GM21528 (cell line): ENCODE measurements around the gene BRDT.
"Not testable (repeated sequence)": the region's sequence is repeated elsewhere in the genome, so short reads cannot be mapped to it uniquely, and the experiment has no call there.

Experiments
- ATAC-seq: cut with Tn5 transposase; IDR thresholded peaks from one replicate; pipeline ENCODE4 v1.9.1; 2021; ENCODE audit warnings: mild to moderate bottlenecking, moderate library complexity; ENCODE audit not compliant: unreplicated experiment, low FRiP score

The BRDT gene

GRCh38 chr1:91981996-91982609, 32.9 kb downstream of the BRDT start:
- no peak for ATAC-seq

DNA sequence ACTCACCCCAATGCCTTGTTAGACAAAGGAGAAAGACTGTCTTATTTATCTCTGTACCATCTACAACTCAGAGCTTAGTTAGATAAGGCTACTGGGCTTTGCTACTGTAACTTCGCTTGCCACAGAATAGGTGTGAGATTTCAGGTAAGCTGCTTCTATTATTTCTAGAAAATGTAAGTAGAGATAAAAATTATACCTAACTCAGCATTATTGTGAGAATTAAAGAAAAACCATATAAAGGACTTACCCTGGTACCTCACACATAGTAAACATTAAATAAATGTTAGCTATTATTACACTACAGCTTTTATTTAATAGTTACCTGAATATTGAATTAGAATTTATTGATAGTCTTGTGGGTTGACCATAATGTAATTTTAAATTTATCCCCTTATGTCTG, 44.1 kb downstream of the BRDT start:
- no peak for ATAC-seq

GRCh38 chr1:91997607-91998195, 48.5 kb downstream of the BRDT start:
- no peak for ATAC-seq

DNA sequence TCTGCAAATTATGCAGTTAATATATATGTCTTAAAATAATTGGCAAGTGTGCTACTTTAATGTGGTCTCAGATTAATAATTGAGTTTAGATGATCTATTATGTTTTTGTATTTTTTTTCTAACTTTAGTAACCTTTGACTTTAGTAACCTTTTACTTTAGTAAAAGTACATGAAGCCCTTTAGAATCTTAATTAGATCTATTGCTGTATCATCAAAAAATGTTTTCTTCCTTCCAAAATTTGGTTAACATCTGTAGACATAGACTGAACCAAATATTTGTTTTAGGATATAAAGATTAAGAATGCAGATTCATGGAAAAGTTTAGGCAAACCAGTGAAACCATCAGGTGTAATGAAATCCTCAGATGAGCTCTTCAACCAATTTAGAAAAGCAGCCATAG, 54.9 kb downstream of the BRDT start:
- ATAC-seq = no peak

- no peak for ATAC-seq
Observed at GRCh38 chr1:92013923-92014322, 64.7 kb downstream of the BRDT start.

DNA sequence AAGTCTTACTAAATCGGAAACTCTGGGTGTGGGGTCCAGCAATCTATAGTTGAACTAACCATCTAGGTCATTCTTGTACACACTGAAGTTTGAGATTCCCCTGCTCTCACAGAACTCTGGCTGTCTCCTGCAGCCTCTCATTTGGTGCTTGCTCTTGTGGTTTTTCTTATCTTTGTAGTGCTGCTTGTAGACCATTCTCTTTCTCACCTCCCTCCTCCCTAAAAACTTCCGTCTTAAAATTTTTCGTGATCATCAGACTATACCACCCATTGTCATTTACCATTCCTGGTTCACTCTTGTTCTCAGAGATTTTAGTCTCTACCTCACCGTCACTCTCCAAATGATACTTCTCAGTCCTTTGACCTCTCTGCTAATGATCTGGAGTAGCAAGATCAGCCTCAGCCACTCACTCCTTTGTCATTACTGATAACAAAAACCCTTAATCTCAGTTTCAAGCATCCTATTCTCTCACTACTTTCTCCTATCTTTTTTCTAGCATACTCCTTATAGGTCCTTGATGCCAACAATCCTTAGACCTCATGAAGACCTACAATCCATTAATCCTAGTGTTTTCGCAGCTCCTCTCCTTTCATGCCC, 67.6 kb downstream of the BRDT start:
- no peak for ATAC-seq

GRCh38 chr1:92017656-92018055, 68.5 kb downstream of the BRDT start:
- ATAC-seq = no peak

DNA sequence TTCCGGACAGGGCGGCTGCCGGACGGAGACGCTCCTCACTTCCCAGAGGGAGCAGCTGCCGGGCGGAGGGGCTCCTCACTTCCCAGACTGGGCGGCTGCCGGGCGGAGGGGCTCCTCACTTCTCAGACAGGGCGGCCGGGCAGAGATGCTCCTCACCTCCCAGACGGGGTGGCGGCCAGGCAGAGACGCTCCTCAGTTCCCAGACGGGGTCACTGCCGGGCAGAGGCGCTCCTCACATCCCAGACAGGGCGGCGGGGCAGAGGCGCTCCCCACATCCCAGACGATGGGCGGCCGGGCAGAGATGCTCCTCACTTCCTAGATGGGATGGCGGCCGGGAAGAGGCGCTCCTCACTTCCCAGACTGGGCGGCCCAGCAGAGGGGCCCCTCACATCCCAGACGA, 76.8 kb downstream of the BRDT start:
- not testable (repeated sequence) for ATAC-seq

DNA sequence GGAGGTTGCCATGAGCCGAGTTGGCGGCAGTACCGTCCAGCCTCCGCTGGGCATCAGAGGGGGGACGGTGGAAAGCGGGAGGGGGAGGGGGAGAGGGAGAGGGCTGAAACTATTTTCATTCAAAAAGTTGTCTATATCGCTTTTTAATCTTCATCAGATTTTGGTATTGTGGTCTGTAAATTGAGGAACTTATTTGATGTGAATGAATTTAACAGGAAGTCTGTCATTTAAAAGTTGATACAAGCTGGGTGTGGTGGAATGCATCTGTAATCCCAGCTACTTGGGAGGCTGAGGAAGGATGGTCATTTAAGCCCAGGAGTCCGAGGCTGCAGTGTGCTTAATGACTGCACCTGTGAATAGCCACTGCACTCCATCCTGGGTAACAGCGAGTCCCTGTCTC, 77.6 kb downstream of the BRDT start:
- ATAC-seq = no peak

DNA sequence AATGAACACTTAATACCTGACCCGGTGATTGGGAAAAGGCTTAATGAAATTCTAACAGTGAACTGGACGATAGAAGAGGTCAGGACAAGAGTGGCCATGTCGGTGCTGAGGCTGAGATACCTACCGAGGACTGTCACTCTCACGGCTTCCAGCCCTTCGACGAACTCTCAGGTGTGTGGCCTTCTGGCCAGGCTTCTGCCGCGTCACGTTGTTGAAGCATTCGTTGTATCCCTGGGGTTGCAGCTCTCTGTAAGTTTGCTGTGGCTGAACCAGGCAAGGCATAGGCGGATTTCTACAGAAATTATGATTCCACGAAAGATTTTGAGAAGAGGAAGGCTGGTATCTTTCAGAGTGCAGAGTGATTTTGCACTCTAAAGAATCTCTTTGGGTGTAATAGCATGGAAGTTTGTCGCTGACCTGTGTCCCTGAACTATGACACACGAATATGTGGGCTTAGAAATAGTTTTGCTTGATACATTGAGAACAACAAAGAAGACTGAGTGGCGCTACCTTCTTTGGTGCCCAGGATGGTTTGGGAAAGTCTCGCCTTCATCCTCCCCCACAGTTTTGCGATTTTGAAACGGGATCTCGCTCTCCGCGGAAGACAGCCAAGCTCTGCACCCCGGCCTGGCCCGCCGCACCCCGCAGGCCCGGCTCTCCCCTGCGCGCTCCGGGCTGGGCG, 80.2 kb downstream of the BRDT start:
- no peak for ATAC-seq

GRCh38 chr1:92030656-92031107, 81.5 kb downstream of the BRDT start:
- ATAC-seq = no peak

GRCh38 chr1:92031281-92032110, 82.3 kb downstream of the BRDT start:
- ATAC-seq = no peak

GRCh38 chr1:92037400-92037799, 88.2 kb downstream of the BRDT start:
- no peak for ATAC-seq

GRCh38 chr1:92038695-92039346, 89.6 kb downstream of the BRDT start:
- no peak for ATAC-seq

DNA sequence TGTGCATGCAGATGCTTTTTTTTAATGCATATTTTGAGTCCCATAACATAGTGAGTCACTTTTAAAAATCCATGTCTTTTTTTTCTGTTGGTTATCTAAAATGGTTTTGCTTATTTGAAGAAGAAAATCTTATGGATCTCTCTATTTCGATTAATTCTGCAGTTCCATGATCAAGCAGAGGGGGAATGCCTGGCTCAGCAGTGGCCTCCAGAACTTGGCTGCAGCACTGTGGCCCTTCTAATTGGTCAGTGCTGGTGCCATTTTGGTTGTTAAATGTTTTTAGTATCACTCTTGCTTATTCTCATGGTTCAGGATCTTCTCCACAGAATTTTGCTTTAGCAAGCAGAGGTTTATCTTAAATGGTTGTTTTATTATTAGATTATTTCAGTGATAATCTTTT, 91.8 kb downstream of the BRDT start:
- ATAC-seq = no peak

- ATAC-seq = no peak
Observed at GRCh38 chr1:92043621-92044020, 94.4 kb downstream of the BRDT start.

DNA sequence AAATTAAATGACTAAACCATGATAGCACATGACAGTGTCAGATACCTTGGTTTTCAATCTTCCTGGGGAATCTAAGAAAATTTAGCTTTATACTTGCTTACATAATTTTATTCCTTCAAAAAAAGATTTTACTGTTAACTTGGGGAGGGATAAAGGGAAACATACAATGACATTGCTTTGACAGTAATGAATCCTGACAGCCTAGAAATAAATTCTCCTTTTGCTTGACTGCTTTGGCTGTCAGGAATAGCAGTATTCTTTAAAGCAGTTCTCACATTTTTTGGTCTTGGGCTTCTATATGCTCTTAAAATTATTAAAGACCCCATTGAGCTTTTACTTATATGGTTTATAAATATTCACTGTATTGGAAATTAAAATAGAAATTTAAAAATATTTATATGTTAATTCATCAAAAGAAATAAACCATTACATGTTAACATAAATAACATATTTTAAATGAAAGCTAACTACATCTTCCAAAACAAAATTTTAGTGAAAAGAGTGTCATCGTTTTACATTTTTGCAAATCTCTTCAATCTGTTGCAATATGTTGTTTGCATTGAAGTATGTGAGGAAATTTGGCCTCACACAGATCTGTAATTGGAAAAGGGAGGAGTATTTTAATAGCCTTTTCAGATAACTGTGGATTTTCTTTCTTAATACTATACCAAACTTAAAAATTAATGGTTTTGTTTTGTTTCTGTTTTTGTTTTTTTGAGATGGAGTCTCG, 96.7 kb downstream of the BRDT start:
- ATAC-seq = no peak

GRCh38 chr1:92051948-92052347, 102.7 kb downstream of the BRDT start:
- no peak for ATAC-seq
